OCI-LY7 (cell line): ENCODE results near the gene RHOBTB3. TPM values are rescaled to one million over a fixed set of nuclear protein-coding genes. Genes with fewer than 3 reads are reported as not detected.

Source experiments
- BruUV-seq: library from RNA; stranded (reverse); fragments of 400-500 nt; replicated peaks from 2 replicates; lab custom pipeline; 2021; lab: Mats Ljungman, UMichigan
- CTCF ChIA-PET: fragments of 300-600 bp; sonication (Branson Sonifier 250); formaldehyde crosslinking; loops from one replicate; lab custom pipeline; 2022; ENCODE audit warnings: antibody characterized with exemption; ENCODE audit not compliant: unreplicated experiment; lab: Charles Lee
- POLR2A ChIA-PET: fragments of 300-600 bp; sonication (Branson Sonifier 250); formaldehyde crosslinking; loops from one replicate; lab custom pipeline; 2022; ENCODE audit warnings: antibody characterized with exemption; lab: Charles Lee
- DNase-seq: peaks from one replicate; pipeline ENCODE4 v3.0.0-alpha.2; 2015; ENCODE audit warnings: low spot score
- H2AFZ ChIP-seq: fragments of 200-600 bp; sonication (generic), shearing (Covaris generic); 2 replicates; pipeline ENCODE4 v1.6.1; 2014; ENCODE audit warnings: mild to moderate bottlenecking, antibody characterized with exemption, low read length, moderate library complexity
- H3K27ac ChIP-seq: fragments of 200-600 bp; sonication (generic); 2 replicates; pipeline ENCODE4 v1.5.1; 2014; ENCODE audit warnings: mixed run types, low read depth, mild to moderate bottlenecking, moderate library complexity, low read length, inconsistent platforms; ENCODE audit not compliant: poor library complexity, severe bottlenecking
- H3K36me3 ChIP-seq: fragments of 200-600 bp; sonication (generic); 2 replicates; pipeline ENCODE4 v1.6.1; 2014; ENCODE audit warnings: mild to moderate bottlenecking, antibody characterized with exemption, low read length, moderate library complexity, mixed read lengths; ENCODE audit not compliant: insufficient read depth
- H3K4me1 ChIP-seq: fragments of 200-600 bp; sonication (generic); 2 replicates; pipeline ENCODE4 v1.5.1; 2014; ENCODE audit warnings: mild to moderate bottlenecking, low read length; ENCODE audit not compliant: insufficient read depth, poor library complexity, severe bottlenecking
- H3K4me2 ChIP-seq: fragments of 200-600 bp; sonication (generic); 2 replicates; pipeline ENCODE4 v1.6.1; 2014; ENCODE audit warnings: mild to moderate bottlenecking, low read length
- H3K4me3 ChIP-seq: fragments of 200-600 bp; sonication (generic); 2 replicates; pipeline ENCODE4 v1.5.1; 2014; ENCODE audit warnings: mild to moderate bottlenecking, low read depth, low read length; ENCODE audit not compliant: poor library complexity, severe bottlenecking
- H3K79me2 ChIP-seq: fragments of 200-600 bp; sonication (generic); 2 replicates; pipeline ENCODE4 v1.6.1; 2016; ENCODE audit warnings: low read depth, mild to moderate bottlenecking, low read length, moderate library complexity, mixed read lengths; ENCODE audit not compliant: insufficient read depth
- H3K9me2 ChIP-seq: fragments of 200-600 bp; sonication (generic); 2 replicates; pipeline ENCODE4 v1.6.1; 2016; ENCODE audit warnings: mild to moderate bottlenecking, low read length, mixed read lengths; ENCODE audit not compliant: insufficient read depth
- H3K9me3 ChIP-seq: fragments of 200-600 bp; sonication (generic); 2 replicates; pipeline ENCODE4 v1.6.1; 2014; ENCODE audit warnings: mild to moderate bottlenecking, mixed run types, low read length, mixed read lengths
- H4K20me1 ChIP-seq: fragments of 200-600 bp; sonication (generic); 2 replicates; pipeline ENCODE4 v1.6.1; 2014; ENCODE audit warnings: mild to moderate bottlenecking, antibody characterized with exemption, low read length, moderate library complexity, mixed read lengths; ENCODE audit not compliant: insufficient read depth
- CTCF ChIP-seq: fragments of 200-600 bp; sonication (generic); conservative IDR thresholded peaks from 2 replicates; pipeline ENCODE4 v1.5.1; 2014; ENCODE audit warnings: mild to moderate bottlenecking, antibody characterized with exemption, low read length, moderate library complexity, mixed read lengths
- EZH2phosphoT487 ChIP-seq: fragments of 200-600 bp; sonication (generic); IDR thresholded peaks from 2 replicates; pipeline ENCODE4 v1.6.1; 2018; ENCODE audit warnings: low read depth, borderline replicate concordance, mild to moderate bottlenecking, mixed run types, antibody characterized with exemption, low read length, moderate library complexity, mixed read lengths
- intact Hi-C: fragments of 100-400 bp; cut with micrococcal nuclease; formaldehyde crosslinking; loops from one replicate; pipeline ENCODE4 v1.10.0; 2022; ENCODE audit not compliant: unreplicated experiment
- total RNA-seq, 2 experiments: library from RNA; depleted of rRNA in 1 of 2; stranded (reverse); fragments of >200 nt in 1 of 2; shearing (Covaris generic) in 1 of 2; gene quantifications; 2 replicates each; pipeline ENCODE4 v1.2.3, GENCODE V29; 2014 to 2022

RHOBTB3 gene
- total RNA-seq, 2 experiments from 2014 or later: 0.51 to 4.0 TPM

- H2AFZ ChIP-seq: no peak overlapping the region
- no peak for TF ChIP-seq CTCF
- POLR2A ChIA-PET: interaction anchor here (0.6 kb wide), 1 partner anchor 20 kb away, joined by 3 read pairs; no protein-coding TSS in a partner anchor
- no peaks in the 10 kb centered on the region for H3K9me2 ChIP-seq
- peaks cover 12% of the 10 kb centered on the region for H3K4me1 ChIP-seq
- no peaks in the 10 kb centered on the region for H3K79me2 ChIP-seq
- H3K4me2 ChIP-seq: no peak overlapping the region
- no peaks in the 10 kb centered on the region for H3K36me3 ChIP-seq
- H3K9me3 ChIP-seq: no peaks in the 10 kb centered on the region
- H4K20me1 ChIP-seq: no peaks in the 10 kb centered on the region
- CTCF ChIA-PET: no interaction called here
- DNase-seq: no peak
- no TSS peak for BruUV-seq
- intact Hi-C loops: no loop called here
- H3K27ac ChIP-seq: no peak overlapping the region
- H3K4me3 ChIP-seq: no peak overlapping the region
These were observed 15.2 kb upstream of the RHOBTB3 start for GRCh38 chr5:95715799-95716461.

GRCh38 chr5:95717439-95717838 lies 13.7 kb upstream of the RHOBTB3 start:
- no peaks in the 10 kb centered on the region for H3K79me2 ChIP-seq
- DNase-seq: no peak
- H3K4me2 ChIP-seq: no peak overlapping the region
- TF ChIP-seq CTCF (no peak), EZH2phosphoT487 (no peak)
- H2AFZ ChIP-seq: no peak overlapping the region
- intact Hi-C loops: no loop called here
- BruUV-seq: no TSS peak
- POLR2A ChIA-PET: interaction anchor here (0.7 to 1.3 kb wide), 3 partner anchors 10 to 19 kb away, joined by 3 to 5 read pairs (median 3); partner anchors contain the start of gene RHOBTB3
- no peaks in the 10 kb centered on the region for H4K20me1 ChIP-seq
- no peak overlapping the region for H3K4me3 ChIP-seq
- no peak overlapping the region for H3K27ac ChIP-seq
- peaks cover 12% of the 10 kb centered on the region for H3K4me1 ChIP-seq
- H3K36me3 ChIP-seq: no peaks in the 10 kb centered on the region
- H3K9me3 ChIP-seq: no peaks in the 10 kb centered on the region
- CTCF ChIA-PET: no interaction called here
- H3K9me2 ChIP-seq: no peaks in the 10 kb centered on the region

GRCh38 chr5:95718203-95718602 lies 12.9 kb upstream of the RHOBTB3 start:
- peak; percentile 40 for DNase-seq
- POLR2A ChIA-PET: interaction anchor here (0.7 to 1.3 kb wide), 4 partner anchors 9 to 523 kb away, joined by 3 to 5 read pairs (median 3); partner anchors contain the start of gene RHOBTB3
- no peaks in the 10 kb centered on the region for H3K36me3 ChIP-seq
- intact Hi-C loops: no loop called here
- H2AFZ ChIP-seq: no peak overlapping the region; the same call in 1 of the 2 replicates
- H3K27ac ChIP-seq: no peak overlapping the region
- no peaks in the 10 kb centered on the region for H4K20me1 ChIP-seq
- no peaks in the 10 kb centered on the region for H3K9me2 ChIP-seq
- no peak overlapping the region for H3K4me3 ChIP-seq
- CTCF ChIA-PET: no interaction called here
- H3K4me2 ChIP-seq: peak overlapping the region; percentile 40
- TF ChIP-seq EZH2phosphoT487 (no peak), CTCF (no peak)
- H3K79me2 ChIP-seq: no peaks in the 10 kb centered on the region
- BruUV-seq: no TSS peak
- H3K9me3 ChIP-seq: no peaks in the 10 kb centered on the region
- peaks cover 12% of the 10 kb centered on the region for H3K4me1 ChIP-seq
